A549 (cell line): ENCODE measurements around the gene SFT2D1. TPM values are rescaled to one million over a fixed set of nuclear protein-coding genes. Genes with fewer than 3 reads are reported as not detected.
A peak's percentile ranks its signal among the peaks of the same experiment; 100 is the strongest.

Source experiments
- ATAC-seq, 2 experiments: fragments of 200-7000 bp in 1 of 2; fragments of >200 bp in 1 of 2; cut with Nextera tagmentation in 1 of 2; cut with Tn5 transposase in 1 of 2; 3 replicates each; pipeline versions ENCODE4 v1.8.0 to v1.9.1; 2018 to 2020; ENCODE audit warnings: mild to moderate bottlenecking in 1 of 2, moderate library complexity in 1 of 2
- CTCF ChIA-PET: fragments of 300-600 bp; sonication (Branson Sonifier 250); formaldehyde crosslinking; extraction: SDS; loops from one replicate; lab custom pipeline; 2021; ENCODE audit warnings: antibody characterized with exemption, inconsistent platforms; lab: Yijun Ruan, JAX
- POLR2A ChIA-PET: fragments of 350-600 bp; formaldehyde crosslinking; extraction: SDS; loops from one replicate; lab custom pipeline; 2021; ENCODE audit warnings: antibody characterized with exemption, inconsistent platforms; lab: Yijun Ruan, JAX
- DNase-seq, 2 experiments: peaks; one replicate each; pipeline versions ENCODE4 v3.0.0 to v3.0.0-alpha.2; 2011 to 2016; ENCODE audit warnings: low read depth in 1 of 2, low spot score in 1 of 2
- FAIRE-seq: peaks from 2 replicates; lab custom pipeline; 2011; peaks lifted over from hg19 to GRCh38; lab: Jason Lieb, UNC
- H3K27ac ChIP-seq, 2 experiments: fragments of >200 bp; sonication (Bioruptor Twin); formaldehyde crosslinking; 3 replicates each; pipeline ENCODE4 v1.5.1; 2016 to 2017
- H3K4me1 ChIP-seq: fragments of >200 bp; sonication (Bioruptor Twin); formaldehyde crosslinking; 3 replicates; pipeline ENCODE4 v1.6.1; 2016
- H3K4me2 ChIP-seq: fragments of >200 bp; sonication (Bioruptor Twin); formaldehyde crosslinking; 3 replicates; pipeline ENCODE4 v1.6.1; 2016
- H3K4me3 ChIP-seq: fragments of >200 bp; sonication (Bioruptor Twin); formaldehyde crosslinking; 3 replicates; pipeline ENCODE4 v1.5.1; 2016
- H3K9me3 ChIP-seq: fragments of >200 bp; sonication (Bioruptor Twin); formaldehyde crosslinking; 3 replicates; pipeline ENCODE4 v1.6.1; 2016
- ATOH8 ChIP-seq: fragments of 250-450 bp; sonication (Bioruptor Pico); IDR thresholded peaks from 2 replicates; pipeline ENCODE4 v1.5.0; 2020; ENCODE audit warnings: low read depth, mild to moderate bottlenecking, moderate library complexity
- BCL3 ChIP-seq: fragments of >200 bp; sonication (Bioruptor Twin); formaldehyde crosslinking; IDR thresholded peaks from 3 replicates; pipeline ENCODE4 v1.6.1; 2016
- BHLHE40 ChIP-seq: IDR thresholded peaks from 2 replicates; pipeline ENCODE4 v1.6.1; 2012; ENCODE audit warnings: low read depth, low read length, inconsistent platforms
- EP300 ChIP-seq, 2 experiments: fragments of >200 bp; sonication (Bioruptor Twin); formaldehyde crosslinking; IDR thresholded peaks; 2 replicates in 1 of 2; 3 replicates in 1 of 2; pipeline ENCODE4 v1.6.1; 2016 to 2017
- FOSL2 ChIP-seq, 2 experiments: fragments of 450-650 bp in 1 of 2; fragments of >200 bp in 1 of 2; sonication (Bioruptor Twin) in 1 of 2; formaldehyde crosslinking; IDR thresholded peaks; 2 replicates each; pipeline versions ENCODE4 v1.5.0 to v1.6.1; 2016 to 2020; ENCODE audit warnings: mild to moderate bottlenecking in 1 of 2, moderate library complexity in 1 of 2
- HEYL ChIP-seq: fragments of 250-450 bp; sonication (Bioruptor Pico); IDR thresholded peaks from 2 replicates; pipeline ENCODE4 v1.8.0; 2021; ENCODE audit warnings: mild to moderate bottlenecking, moderate library complexity
- JUNB ChIP-seq: fragments of >200 bp; sonication (Bioruptor Twin); formaldehyde crosslinking; IDR thresholded peaks from 2 replicates; pipeline ENCODE4 v1.6.1; 2016
- MAZ ChIP-seq: fragments of 150-350 bp; IDR thresholded peaks from 2 replicates; pipeline ENCODE4 v1.6.1; 2014; ENCODE audit warnings: antibody characterized with exemption, low read depth, low read length, borderline replicate concordance
- PBX3 ChIP-seq: IDR thresholded peaks from 2 replicates; pipeline ENCODE4 v1.6.1; 2012
- PHF8 ChIP-seq: fragments of 200-600 bp; sonication (generic); IDR thresholded peaks from 2 replicates; pipeline ENCODE4 v1.6.1; 2016; ENCODE audit warnings: low read depth, mild to moderate bottlenecking, antibody characterized with exemption, moderate library complexity, borderline replicate concordance
- POLR2A ChIP-seq: IDR thresholded peaks from 2 replicates; pipeline ENCODE4 v1.6.1; 2012; ENCODE audit warnings: mild to moderate bottlenecking, low read length
- POLR2AphosphoS2 ChIP-seq: conservative IDR thresholded peaks from 2 replicates; pipeline ENCODE4 v1.6.1; 2012; ENCODE audit warnings: low read length, improper control_type of control experiment, inconsistent platforms
- RNF2 ChIP-seq: fragments of 200-600 bp; sonication (generic); IDR thresholded peaks from 2 replicates; pipeline ENCODE4 v1.6.1; 2016; ENCODE audit warnings: low read depth, mild to moderate bottlenecking, antibody characterized with exemption, moderate library complexity, borderline replicate concordance
- TFCP2L1 ChIP-seq: fragments of 250-450 bp; sonication (Bioruptor Pico); IDR thresholded peaks from 2 replicates; pipeline ENCODE4 v1.5.0; 2021; ENCODE audit warnings: mild to moderate bottlenecking
- ZSCAN20 ChIP-seq: fragments of 250-450 bp; sonication (Bioruptor Pico); IDR thresholded peaks from 2 replicates; pipeline ENCODE4 v1.8.0; 2022; ENCODE audit warnings: mild to moderate bottlenecking, moderate library complexity
- WGBS: methylation state at CpG from one replicate; pipeline ENCODE4 v1.1.6; 2017; ENCODE audit errors: missing lambda C conversion rate; 5-methylcytosine and 5-hydroxymethylcytosine counted together
- polyA plus RNA-seq, 4 experiments: library from polyadenylated mRNA; depleted of rRNA in 3 of 4; stranded (reverse); fragments of >200 nt; fragmentation: RNase III in 1 of 4; extraction: RNeasy Plus Mini Kit Qiagen cat#74134 plus additional on column Dnase treatment in 1 of 4; gene quantifications; 2 replicates in 3 of 4; 3 replicates in 1 of 4; pipeline ENCODE4 v1.2.3, GENCODE V29; 2011 to 2017
- TF ChIP-seq, protein P1 (sequence below): IDR thresholded peaks from 2 replicates; pipeline ENCODE4 v1.6.1; 2012; ENCODE audit warnings: low read depth, borderline replicate concordance
- TF ChIP-seq, protein P2 (sequence below): fragments of >200 bp; sonication (Bioruptor Twin); formaldehyde crosslinking; IDR thresholded peaks from 3 replicates; pipeline ENCODE4 v1.5.1; 2016
- TF ChIP-seq, protein P3 (sequence below): fragments of 450-650 bp; IDR thresholded peaks from 2 replicates; pipeline ENCODE4 v1.6.1; 2014; ENCODE audit warnings: antibody characterized with exemption
- TF ChIP-seq, protein P4 (sequence below): IDR thresholded peaks from 2 replicates; pipeline ENCODE4 v1.6.1; 2012

SFT2D1 gene
- polyA plus RNA-seq, 2 of the 4 experiments (the other 2 are of a cell fraction), result 48.1 to 74.4 TPM

DNA sequence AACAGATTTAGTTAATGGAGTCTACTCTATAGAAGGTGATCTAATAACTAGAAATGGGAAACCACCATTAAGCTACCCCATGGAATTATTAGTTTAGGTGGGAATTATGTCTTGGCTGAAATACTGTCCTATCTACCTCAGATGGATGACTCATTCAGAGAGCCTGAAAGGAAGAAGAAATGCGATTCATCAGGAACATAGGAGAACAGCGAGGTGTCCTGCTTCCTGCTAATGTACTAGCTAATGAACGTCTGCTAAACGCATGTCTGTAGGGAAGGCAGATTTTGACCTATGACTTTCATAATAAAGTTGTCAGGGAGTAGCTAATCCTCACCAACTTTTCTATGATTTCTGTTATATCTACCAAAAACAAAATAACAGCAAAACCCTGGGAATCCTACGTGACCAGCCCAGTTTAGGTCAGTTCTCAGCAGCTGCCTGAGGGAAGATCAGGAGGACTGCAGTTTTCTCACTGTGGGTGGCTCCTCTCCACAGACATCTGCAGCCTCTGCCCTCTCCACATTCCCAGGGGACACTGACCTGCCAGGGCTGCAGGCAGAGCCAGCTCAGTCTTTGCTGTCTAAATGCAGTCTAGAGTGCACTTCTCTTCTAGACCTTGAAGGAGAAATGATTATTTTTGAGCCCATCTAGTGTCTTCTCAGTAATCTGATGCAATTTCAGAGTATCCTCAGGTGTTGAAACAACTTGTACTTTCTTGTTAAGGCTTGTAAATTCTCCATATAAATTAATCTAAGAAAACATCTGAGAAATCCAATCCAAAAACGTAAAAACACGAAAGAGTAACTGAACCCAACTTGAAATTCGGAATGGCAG is 18.1 kb upstream of the SFT2D1 start:
- H3K4me2 ChIP-seq, result no peak overlapping the region
- DNase-seq (no peak), FAIRE-seq (no peak)
- TF ChIP-seq FOSL2 (IDR thresholded peaks at IDR 0.05) (no peak), FOSL2 (CRISPR knock-in tag; IDR thresholded peaks at IDR 0.05) (peak; percentile 15; the same call in 1 of the 2 replicates), POLR2A (no peak), EP300 (IDR thresholded peaks at IDR 0.05) (no peak)
- TF ChIP-seq, protein P1, sequence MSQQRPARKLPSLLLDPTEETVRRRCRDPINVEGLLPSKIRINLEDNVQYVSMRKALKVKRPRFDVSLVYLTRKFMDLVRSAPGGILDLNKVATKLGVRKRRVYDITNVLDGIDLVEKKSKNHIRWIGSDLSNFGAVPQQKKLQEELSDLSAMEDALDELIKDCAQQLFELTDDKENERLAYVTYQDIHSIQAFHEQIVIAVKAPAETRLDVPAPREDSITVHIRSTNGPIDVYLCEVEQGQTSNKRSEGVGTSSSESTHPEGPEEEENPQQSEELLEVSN, result no peak
- TF ChIP-seq, protein P2, sequence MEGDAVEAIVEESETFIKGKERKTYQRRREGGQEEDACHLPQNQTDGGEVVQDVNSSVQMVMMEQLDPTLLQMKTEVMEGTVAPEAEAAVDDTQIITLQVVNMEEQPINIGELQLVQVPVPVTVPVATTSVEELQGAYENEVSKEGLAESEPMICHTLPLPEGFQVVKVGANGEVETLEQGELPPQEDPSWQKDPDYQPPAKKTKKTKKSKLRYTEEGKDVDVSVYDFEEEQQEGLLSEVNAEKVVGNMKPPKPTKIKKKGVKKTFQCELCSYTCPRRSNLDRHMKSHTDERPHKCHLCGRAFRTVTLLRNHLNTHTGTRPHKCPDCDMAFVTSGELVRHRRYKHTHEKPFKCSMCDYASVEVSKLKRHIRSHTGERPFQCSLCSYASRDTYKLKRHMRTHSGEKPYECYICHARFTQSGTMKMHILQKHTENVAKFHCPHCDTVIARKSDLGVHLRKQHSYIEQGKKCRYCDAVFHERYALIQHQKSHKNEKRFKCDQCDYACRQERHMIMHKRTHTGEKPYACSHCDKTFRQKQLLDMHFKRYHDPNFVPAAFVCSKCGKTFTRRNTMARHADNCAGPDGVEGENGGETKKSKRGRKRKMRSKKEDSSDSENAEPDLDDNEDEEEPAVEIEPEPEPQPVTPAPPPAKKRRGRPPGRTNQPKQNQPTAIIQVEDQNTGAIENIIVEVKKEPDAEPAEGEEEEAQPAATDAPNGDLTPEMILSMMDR, result no peak
- TF ChIP-seq, protein P3, sequence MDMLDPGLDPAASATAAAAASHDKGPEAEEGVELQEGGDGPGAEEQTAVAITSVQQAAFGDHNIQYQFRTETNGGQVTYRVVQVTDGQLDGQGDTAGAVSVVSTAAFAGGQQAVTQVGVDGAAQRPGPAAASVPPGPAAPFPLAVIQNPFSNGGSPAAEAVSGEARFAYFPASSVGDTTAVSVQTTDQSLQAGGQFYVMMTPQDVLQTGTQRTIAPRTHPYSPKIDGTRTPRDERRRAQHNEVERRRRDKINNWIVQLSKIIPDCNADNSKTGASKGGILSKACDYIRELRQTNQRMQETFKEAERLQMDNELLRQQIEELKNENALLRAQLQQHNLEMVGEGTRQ, result no peak
- TF ChIP-seq, all 56 proteins: peak for 1
- ATAC-seq, result no peak
- ChIA-PET CTCF (no interaction called here), POLR2A (no interaction called here)
- WGBS, result 38% methylated on average over 8 of the region's 8 CpGs
- Histone ChIP-seq H3K9me3 (no peaks in the 10 kb centered on the region), H3K27ac (no peak overlapping the region), H3K4me3 (no peak overlapping the region), H3K4me1 (no peaks in the 10 kb centered on the region)

DNA sequence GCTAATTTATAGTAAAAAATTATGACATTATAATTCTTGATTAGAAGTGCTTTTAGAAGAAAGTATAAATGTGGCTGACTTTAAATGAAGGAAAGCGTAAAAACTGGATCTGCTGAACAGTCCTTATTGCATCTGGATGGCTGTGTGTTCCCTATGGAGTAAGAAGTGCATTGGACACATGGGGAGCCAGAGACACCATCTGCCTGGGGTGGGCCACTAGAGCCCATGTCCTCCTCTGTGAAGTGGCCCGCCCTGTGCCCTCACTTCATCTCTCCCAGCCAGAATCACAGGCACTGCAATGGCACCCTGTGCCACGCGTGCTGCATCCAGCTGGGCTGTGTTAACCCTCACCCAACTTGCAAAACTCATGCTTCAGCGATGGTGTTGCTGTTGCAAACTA is 13.2 kb upstream of the SFT2D1 start:
- ChIA-PET CTCF (no interaction called here), POLR2A (no interaction called here)
- H3K4me3 ChIP-seq, result no peak overlapping the region
- no peak overlapping the region for H3K4me2 ChIP-seq
- FAIRE-seq (no peak), DNase-seq (no peak), ATAC-seq (no peak)
- H3K27ac ChIP-seq, result no peak overlapping the region
- no peaks in the 10 kb centered on the region for H3K9me3 ChIP-seq
- no peak for TF ChIP-seq JUNB
- no peak for TF ChIP-seq HEYL (CRISPR knock-in tag)
- TF ChIP-seq, protein P4, sequence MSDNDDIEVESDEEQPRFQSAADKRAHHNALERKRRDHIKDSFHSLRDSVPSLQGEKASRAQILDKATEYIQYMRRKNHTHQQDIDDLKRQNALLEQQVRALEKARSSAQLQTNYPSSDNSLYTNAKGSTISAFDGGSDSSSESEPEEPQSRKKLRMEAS, result no peak
- no peak for TF ChIP-seq ATOH8 (CRISPR knock-in tag)
- TF ChIP-seq ZSCAN20 (CRISPR knock-in tag), result no peak
- TF ChIP-seq BCL3, result no peak
- no peak for TF ChIP-seq POLR2AphosphoS2
- no peak for TF ChIP-seq POLR2A
- no peak for TF ChIP-seq BHLHE40
- TF ChIP-seq PBX3, result no peak
- no peak for TF ChIP-seq TFCP2L1 (CRISPR knock-in tag)
- no peak for TF ChIP-seq RNF2
- no peak for TF ChIP-seq PHF8
- no peak for TF ChIP-seq MAZ
- TF ChIP-seq, all 56 proteins: peak for 0
- WGBS, result 31% methylated on average over 5 of the region's 5 CpGs
- no peaks in the 10 kb centered on the region for H3K4me1 ChIP-seq
